Gastrocnemius medialis (tissue), 4 donors: Measurements from ENCODE around the gene C20orf202. TPM values are rescaled to one million over a fixed set of nuclear protein-coding genes. Genes with fewer than 3 reads are reported as not detected.
A peak's percentile ranks its signal among the peaks of the same experiment; 100 is the strongest.

Source experiments
- ATAC-seq, 2 donors: fragments of 150-250 bp; one replicate each; pipeline ENCODE4 v1.9.1; 2016
- DNase-seq, 2 donors: peaks; one replicate each; pipeline ENCODE4 v3.0.0-alpha.2; 2019
- H3K27ac ChIP-seq, 4 donors: fragments of 200-600 bp; sonication (generic); 1 replicate in 1 of 4; 2 replicates in 3 of 4; pipeline ENCODE4 v1.5.1; 2016 to 2018; ENCODE audit warnings: mild to moderate bottlenecking in 2 of 4, moderate library complexity in 1 of 4
- H3K27me3 ChIP-seq, 3 donors: fragments of 200-600 bp; sonication (generic) in 2 of 3; 1 replicate in 1 of 3; 2 replicates in 2 of 3; pipeline versions ENCODE4 v1.5.1 to v1.6.0; 2016 to 2019; ENCODE audit warnings: mild to moderate bottlenecking in 1 of 3, moderate library complexity in 1 of 3
- H3K36me3 ChIP-seq, 2 donors: fragments of 200-600 bp; sonication (generic) in 1 of 2; one replicate each; pipeline ENCODE4 v1.5.1; 2017 to 2018
- H3K4me1 ChIP-seq, 2 donors: fragments of 200-600 bp; sonication (generic) in 1 of 2; one replicate each; pipeline ENCODE4 v1.5.1; 2016 to 2017; ENCODE audit warnings: mild to moderate bottlenecking in 2 of 2
- H3K4me3 ChIP-seq, 4 donors: fragments of 200-600 bp; sonication (generic) in 3 of 4; 1 replicate in 1 of 4; 2 replicates in 3 of 4; pipeline ENCODE4 v1.5.1; 2016 to 2019; ENCODE audit warnings: mild to moderate bottlenecking in 2 of 4
- H3K9me3 ChIP-seq, 3 donors: fragments of 200-600 bp; sonication (generic) in 2 of 3; 1 replicate in 1 of 3; 2 replicates in 2 of 3; pipeline ENCODE4 v1.5.1; 2016 to 2019
- CTCF ChIP-seq, 5 experiments: fragments of 450-650 bp in 3 of 5; fragments of 200-600 bp in 2 of 5; sonication (generic) in 2 of 5; IDR thresholded peaks in 4 of 5; conservative IDR thresholded peaks in 1 of 5; 1 replicate in 4 of 5; 2 replicates in 1 of 5; pipeline ENCODE4 v1.5.1; 2016 to 2019; ENCODE audit warnings: antibody characterized with exemption in 5 of 5, mild to moderate bottlenecking in 3 of 5, moderate library complexity in 3 of 5
- POLR2A ChIP-seq, 2 donors: fragments of 450-650 bp; IDR thresholded peaks; one replicate each; pipeline ENCODE4 v1.6.1; 2017; ENCODE audit warnings: antibody characterized with exemption in 2 of 2, mild to moderate bottlenecking in 2 of 2, moderate library complexity in 2 of 2
- in situ Hi-C, 4 donors: fragments of 200-750 bp; cut with MboI; loops; one replicate each; pipeline versions ENCODE4 v1.15.0 to v1.8.0; 2017; ENCODE audit warnings: low sequenced_read_pairs in 4 of 4
- intact Hi-C: fragments of 100-400 bp; cut with DNase I; formaldehyde crosslinking; loops from one replicate; pipeline ENCODE4 v1.15.1; 2023; ENCODE audit warnings: low total_unique reads
- total RNA-seq, 4 donors: library from RNA; depleted of rRNA; stranded (reverse); fragments of >200 nt; gene quantifications; one replicate each; pipeline versions ENCODE4 v1.1.0 to v1.2.3, GENCODE V29; 2016

Gene C20orf202
- total RNA-seq, 4 donors from 2014 or later = 0.24 TPM; not detected in 3

GRCh38 chr20:1187605-1188171 is 15.6 kb upstream of the C20orf202 start:
- Histone ChIP-seq H3K36me3 (no peaks in the 10 kb centered on the region), H3K4me1 (no peaks in the 10 kb centered on the region), H3K4me3 (no peak overlapping the region), H3K27ac (peak overlapping the region in 3 of 4 donors; percentile 18 to 36 (median 24)), H3K27me3 (peaks cover 11 to 20% (median 11%) of the 10 kb centered on the region in 3 donors), H3K9me3 (no peaks in the 10 kb centered on the region)
- TF ChIP-seq CTCF (IDR thresholded peaks at IDR 0.05 in 4 of 5, conservative IDR thresholded peaks at IDR 0.05 in 1 of 5) (no peak), POLR2A (IDR thresholded peaks at IDR 0.05) (no peak)
- in situ Hi-C loops (no loop called here), intact Hi-C loops (no loop called here)
- ATAC-seq (no peak), DNase-seq (no peak)

GRCh38 chr20:1188347-1188746 is 14.9 kb upstream of the C20orf202 start:
- intact Hi-C loops = no loop called here
- in situ Hi-C loops = no loop called here
- peaks cover 11 to 20% (median 11%) of the 10 kb centered on the region in 3 donors for H3K27me3 ChIP-seq

GRCh38 chr20:1189827-1190226 is 13.4 kb upstream of the C20orf202 start:
- H3K27ac ChIP-seq = no peak overlapping the region
- ATAC-seq (no peak), DNase-seq (no peak)
- H3K9me3 ChIP-seq = no peaks in the 10 kb centered on the region
- in situ Hi-C loops = no loop called here
- no peaks in the 10 kb centered on the region for H3K4me1 ChIP-seq
- TF ChIP-seq CTCF (IDR thresholded peaks at IDR 0.05 in 4 of 5, conservative IDR thresholded peaks at IDR 0.05 in 1 of 5) (no peak), POLR2A (IDR thresholded peaks at IDR 0.05) (no peak)
- H3K36me3 ChIP-seq = no peaks in the 10 kb centered on the region
- peaks cover 0 to 7% (median 3%) of the 10 kb centered on the region in 3 donors for H3K27me3 ChIP-seq
- H3K4me3 ChIP-seq = no peak overlapping the region
- intact Hi-C loops = no loop called here

More at GRCh38 chr20:1188347-1188746, 14.9 kb upstream of the C20orf202 start:
- no peak for TF ChIP-seq CTCF (IDR thresholded peaks at IDR 0.05 in 4 of 5, conservative IDR thresholded peaks at IDR 0.05 in 1 of 5)
- no peak for TF ChIP-seq POLR2A (IDR thresholded peaks at IDR 0.05)
- Histone ChIP-seq H3K9me3 (no peaks in the 10 kb centered on the region), H3K4me3 (no peak overlapping the region), H3K36me3 (no peaks in the 10 kb centered on the region), H3K27ac (no peak overlapping the region), H3K4me1 (no peaks in the 10 kb centered on the region)
- no peak for ATAC-seq
- DNase-seq = no peak

GRCh38 chr20:1190847-1191246 is 12.4 kb upstream of the C20orf202 start:
- Histone ChIP-seq H3K4me3 (no peak overlapping the region), H3K27me3 (peaks cover 0 to 3% (median 3%) of the 10 kb centered on the region in 3 donors), H3K9me3 (no peaks in the 10 kb centered on the region), H3K4me1 (no peaks in the 10 kb centered on the region), H3K27ac (no peak overlapping the region), H3K36me3 (no peaks in the 10 kb centered on the region)
- ATAC-seq (no peak), DNase-seq (no peak)
- no peak for TF ChIP-seq POLR2A (IDR thresholded peaks at IDR 0.05)
- no peak for TF ChIP-seq CTCF (IDR thresholded peaks at IDR 0.05 in 4 of 5, conservative IDR thresholded peaks at IDR 0.05 in 1 of 5)
- intact Hi-C loops = no loop called here
- in situ Hi-C loops = no loop called here

- in situ Hi-C loops = no loop called here
- no peak for DNase-seq
- no peaks in the 10 kb centered on the region for H3K9me3 ChIP-seq
- no peak overlapping the region for H3K27ac ChIP-seq
- TF ChIP-seq CTCF (IDR thresholded peaks at IDR 0.05 in 4 of 5, conservative IDR thresholded peaks at IDR 0.05 in 1 of 5) (no peak), POLR2A (IDR thresholded peaks at IDR 0.05) (no peak)
- H3K27me3 ChIP-seq = no peaks in the 10 kb centered on the region
- intact Hi-C loops = no loop called here
- no peak overlapping the region for H3K4me3 ChIP-seq
- no peaks in the 10 kb centered on the region for H3K36me3 ChIP-seq
- H3K4me1 ChIP-seq = no peaks in the 10 kb centered on the region
- ATAC-seq = no peak
Observed at GRCh38 chr20:1191299-1191698, 12.0 kb upstream of the C20orf202 start.
